HG03469 (cell line): Measurements from ENCODE around the gene ACTN3.
"Not testable (repeated sequence)": the region's sequence is repeated elsewhere in the genome, so short reads cannot be mapped to it uniquely, and the experiment has no call there.

ENCODE experiments used
- ATAC-seq: cut with Tn5 transposase; IDR thresholded peaks from one replicate; pipeline ENCODE4 v1.9.1; 2021; ENCODE audit warnings: mild to moderate bottlenecking, moderate library complexity, moderate number of reproducible peaks; ENCODE audit not compliant: unreplicated experiment

ACTN3 gene

DNA sequence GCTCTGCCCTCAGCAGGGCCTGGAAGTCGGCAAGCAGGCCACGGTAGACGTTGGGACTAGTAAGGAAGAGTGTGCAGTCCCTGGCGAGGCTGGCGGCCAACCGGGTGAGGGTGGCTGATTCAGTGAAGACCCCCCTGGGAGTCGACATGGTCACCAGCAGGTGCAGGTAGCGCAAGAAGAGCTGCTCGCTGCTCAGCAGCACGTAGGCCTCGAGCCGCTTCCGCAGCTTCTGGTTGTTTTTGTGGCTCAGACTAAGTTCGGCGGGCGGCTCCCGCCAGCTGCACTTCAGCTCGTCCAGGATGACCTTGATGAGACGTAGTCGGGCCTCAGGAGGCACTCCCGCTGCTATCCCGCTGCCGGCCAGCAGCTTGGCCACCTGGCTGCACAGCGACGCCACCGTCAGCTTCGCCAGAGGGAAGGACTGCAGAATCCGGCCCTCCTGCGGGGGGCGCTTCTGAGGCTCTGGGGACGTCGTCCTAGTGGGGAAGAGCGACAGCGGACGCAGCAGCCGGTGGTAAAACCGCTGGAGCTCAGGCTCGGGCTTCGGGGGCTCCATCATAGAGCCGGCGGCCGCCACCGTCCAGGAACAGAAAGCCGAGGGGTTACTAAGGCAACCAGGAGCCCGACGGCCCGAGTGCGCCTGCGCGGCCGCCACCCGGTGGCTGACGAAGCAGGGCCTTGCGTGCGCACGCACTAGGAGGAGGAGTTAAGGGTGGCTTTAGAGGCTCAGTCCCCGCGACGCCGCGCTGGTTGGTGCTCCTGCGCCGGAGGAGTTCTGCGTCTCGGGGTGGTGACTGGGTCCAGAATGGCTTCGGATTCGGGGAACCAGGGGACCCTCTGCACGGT is 46.0 kb downstream of the ACTN3 start, which contains the start of the genes CCDC87 and CCS:
TSS of gene CCDC87 (minus strand) at position 607 of the 846 bp plus-strand sequence. CDS start at position 559, 48 bp downstream.
TSS of gene CCS (plus strand) at position 729 of the 846 bp plus-strand sequence. CDS start at position 806, 77 bp downstream.
- peak; percentile 81 for ATAC-seq

DNA sequence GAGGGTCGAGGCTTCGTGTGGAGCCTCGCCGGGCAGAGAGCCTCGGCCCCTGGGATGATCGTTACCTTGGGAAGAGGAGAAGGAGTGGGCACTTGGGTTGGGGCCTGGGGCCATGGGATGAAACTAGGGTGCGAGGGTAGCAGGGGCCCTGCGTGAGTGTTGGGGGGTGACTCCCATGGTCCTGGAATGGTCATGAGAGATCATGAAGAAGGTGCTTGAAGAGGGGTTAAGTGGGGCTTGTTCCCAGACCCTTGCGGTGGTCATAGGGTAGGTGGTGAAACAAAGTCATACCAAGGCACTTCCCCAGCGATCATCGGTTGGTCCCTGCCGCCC is 46.6 kb downstream of the ACTN3 start:
- no peak for ATAC-seq

GRCh38 chr11:66593650-66594049 is 46.9 kb downstream of the ACTN3 start:
- no peak for ATAC-seq

GRCh38 chr11:66595245-66595904 is 48.7 kb downstream of the ACTN3 start:
- no peak for ATAC-seq

GRCh38 chr11:66598993-66599392 is 52.3 kb downstream of the ACTN3 start:
- no peak for ATAC-seq

DNA sequence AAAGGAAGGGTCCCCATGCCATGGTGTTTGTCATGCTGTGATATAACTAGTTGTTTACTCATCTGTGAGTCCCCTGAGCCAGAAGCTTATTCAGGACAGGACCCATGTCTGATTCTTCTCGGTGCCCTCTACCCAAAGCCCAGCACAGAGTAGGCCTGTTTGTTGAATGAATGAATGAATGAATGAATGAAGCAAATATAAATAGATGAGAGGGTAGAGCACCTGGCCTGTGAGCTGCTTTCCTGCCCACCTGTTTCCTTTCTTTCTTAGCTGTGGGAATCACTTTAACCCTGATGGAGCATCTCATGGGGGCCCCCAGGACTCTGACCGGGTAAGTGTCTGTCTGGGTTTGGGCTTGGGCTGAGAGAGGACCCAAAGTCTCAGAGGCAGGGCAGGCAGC is 53.5 kb downstream of the ACTN3 start:
- no peak for ATAC-seq

DNA sequence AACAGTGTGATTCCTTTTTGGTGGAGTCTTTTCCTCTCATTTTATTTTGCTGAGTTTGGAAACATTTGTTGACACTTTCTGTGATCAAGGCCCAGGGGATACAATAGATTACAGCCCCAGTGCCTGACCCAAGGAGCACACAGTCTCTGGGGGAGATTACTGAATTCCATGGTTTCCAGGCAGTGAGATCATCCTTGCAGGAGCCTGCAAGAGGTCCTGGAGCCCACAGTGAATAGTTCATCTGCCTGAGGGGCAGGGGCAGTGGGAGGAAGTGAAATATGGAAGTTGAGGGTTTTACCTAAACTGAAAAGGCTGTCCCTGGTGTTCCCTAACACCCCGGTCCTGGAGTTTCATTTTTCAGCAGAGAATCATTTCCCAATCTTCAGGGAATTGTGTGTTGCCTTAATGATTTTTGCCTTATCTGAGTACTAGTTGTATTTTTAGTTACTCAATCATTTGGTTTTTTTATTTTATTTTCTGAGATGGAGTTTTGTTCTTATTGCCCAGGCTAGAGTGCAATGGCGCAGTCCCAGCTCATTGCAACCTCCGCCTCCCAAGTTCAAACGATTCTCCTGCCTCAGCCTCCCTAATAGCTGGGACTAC is 54.0 kb downstream of the ACTN3 start:
- ATAC-seq, result no peak

DNA sequence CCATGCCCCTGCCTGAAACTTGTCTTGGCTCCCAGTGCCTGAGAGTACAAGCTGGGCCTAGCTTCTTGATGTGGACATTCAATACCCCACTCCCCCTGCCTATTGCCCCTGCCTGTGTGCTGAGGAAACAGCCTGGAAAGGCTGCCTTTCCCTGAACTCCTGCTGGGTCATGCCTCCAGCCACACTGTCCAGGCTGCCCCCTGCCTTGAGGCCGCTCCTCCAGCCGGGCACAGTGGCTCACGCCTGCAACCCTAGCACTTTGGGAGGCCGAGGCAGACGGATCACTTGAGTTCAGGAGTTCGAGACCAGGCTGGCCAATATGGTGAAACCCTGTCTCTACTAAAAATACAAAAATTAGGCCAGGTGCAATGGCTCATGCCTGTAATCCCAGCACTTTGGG is 56.4 kb downstream of the ACTN3 start:
- ATAC-seq, result no peak

DNA sequence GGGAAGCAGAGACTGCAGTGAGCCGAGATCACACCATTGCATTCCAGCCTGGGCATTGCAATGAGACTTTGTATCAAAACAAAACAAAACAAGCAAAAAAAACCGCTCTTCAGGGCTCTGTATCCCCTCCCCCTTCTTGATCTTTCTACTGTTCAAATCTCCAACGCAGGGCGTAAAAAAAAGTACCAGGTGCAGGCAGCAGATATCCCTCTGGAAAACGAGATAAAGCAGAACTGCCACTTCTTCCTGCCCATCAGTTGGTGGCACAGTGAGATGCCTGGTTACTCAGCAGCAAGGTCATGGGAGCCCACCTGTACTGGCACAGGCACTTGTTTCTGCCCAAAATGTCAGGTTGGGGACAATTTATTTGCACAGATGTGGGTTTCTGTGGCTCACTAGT is 57.5 kb downstream of the ACTN3 start:
- no peak for ATAC-seq

- not testable (repeated sequence) for ATAC-seq
Observed at GRCh38 chr11:66606608-66607007, 59.9 kb downstream of the ACTN3 start.

- ATAC-seq, result no peak
Observed at GRCh38 chr11:66607126-66607834, 60.6 kb downstream of the ACTN3 start.

- ATAC-seq, result no peak
Observed at GRCh38 chr11:66609721-66610617, 63.3 kb downstream of the ACTN3 start.

DNA sequence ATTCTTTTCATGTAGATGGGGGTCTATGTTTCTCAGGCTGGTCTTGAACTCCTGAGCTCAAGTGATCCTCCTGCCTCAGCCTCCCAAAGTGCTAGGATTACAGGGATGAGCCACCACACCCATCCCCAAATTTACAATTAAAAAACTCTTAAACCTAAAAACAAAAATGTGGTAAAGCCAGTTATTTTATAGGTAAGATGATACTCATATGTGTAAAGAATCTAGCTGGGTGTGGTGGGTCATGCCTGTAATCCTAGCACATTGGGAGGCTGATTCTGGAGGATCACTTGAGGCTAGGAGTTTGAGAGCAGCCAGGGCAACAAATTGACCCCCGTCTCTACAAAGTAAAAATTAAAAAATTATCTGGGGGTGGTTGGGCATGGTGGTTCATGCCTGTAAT is 65.8 kb downstream of the ACTN3 start:
- no peak for ATAC-seq
